ENCODE measurements around the gene PIAS3. TPM values are rescaled to one million over a fixed set of nuclear protein-coding genes. Genes with fewer than 3 reads are reported as not detected.

PIAS3 gene
- total RNA-seq, 1 donor from 2014 or later, result 35.1 TPM

GRCh38 chr1:145885738-145886287 is 26.9 kb upstream of the PIAS3 start, which contains the start of gene ANKRD35:
Gene ANKRD35, minus strand, starts transcription at chr1:145885866. Its CDS starts 108 bp downstream, at chr1:145885758.
- H3K9me3 Mint-ChIP-seq, result no peaks in the 10 kb centered on the region
- peaks cover 19% of the 10 kb centered on the region for H3K4me1 Mint-ChIP-seq
- TF ChIP-seq CTCF (conservative IDR thresholded peaks at IDR 0.05), result no peak
- H3K27ac Mint-ChIP-seq (ENCODE audit: unreplicated experiment), result no peak within 1 kb of the TSS
- DNase-seq (ENCODE audit: low read depth, low spot score), result peak; percentile 73
- peaks cover 63% of the 10 kb centered on the region for H3K27me3 Mint-ChIP-seq (ENCODE audit: low read depth)
- H3K36me3 Mint-ChIP-seq (ENCODE audit: low read depth), result no peaks in the 10 kb centered on the region
- H3K4me3 Mint-ChIP-seq, result peak within 1 kb of the TSS; percentile 91

GRCh38 chr1:145884675-145885074 is 25.8 kb upstream of the PIAS3 start:
- Mint-ChIP-seq H3K4me3 (peak overlapping the region; percentile 91), H3K27ac (ENCODE audit: unreplicated experiment) (no peak overlapping the region), H3K36me3 (ENCODE audit: low read depth) (no peaks in the 10 kb centered on the region), H3K9me3 (no peaks in the 10 kb centered on the region), H3K4me1 (peaks cover 19% of the 10 kb centered on the region), H3K27me3 (ENCODE audit: low read depth) (peaks cover 74% of the 10 kb centered on the region)
- no peak for DNase-seq (ENCODE audit: low read depth, low spot score)
- TF ChIP-seq CTCF (conservative IDR thresholded peaks at IDR 0.05), result no peak

GRCh38 chr1:145879775-145880174 is 20.9 kb upstream of the PIAS3 start:
- no peak overlapping the region for H3K4me3 Mint-ChIP-seq
- no peaks in the 10 kb centered on the region for H3K36me3 Mint-ChIP-seq (ENCODE audit: low read depth)
- no peak overlapping the region for H3K27ac Mint-ChIP-seq (ENCODE audit: unreplicated experiment)
- peaks cover under 1% of the 10 kb centered on the region for H3K4me1 Mint-ChIP-seq
- DNase-seq (ENCODE audit: low read depth, low spot score), result no peak
- peaks cover 60% of the 10 kb centered on the region for H3K27me3 Mint-ChIP-seq (ENCODE audit: low read depth)
- TF ChIP-seq CTCF (conservative IDR thresholded peaks at IDR 0.05), result no peak
- no peaks in the 10 kb centered on the region for H3K9me3 Mint-ChIP-seq

GRCh38 chr1:145878724-145879123 is 19.8 kb upstream of the PIAS3 start:
- Mint-ChIP-seq H3K4me1 (no peaks in the 10 kb centered on the region), H3K27me3 (ENCODE audit: low read depth) (peaks cover 52% of the 10 kb centered on the region), H3K27ac (ENCODE audit: unreplicated experiment) (no peak overlapping the region), H3K9me3 (no peaks in the 10 kb centered on the region), H3K4me3 (no peak overlapping the region), H3K36me3 (ENCODE audit: low read depth) (no peaks in the 10 kb centered on the region)
- DNase-seq (ENCODE audit: low read depth, low spot score), result no peak
- no peak for TF ChIP-seq CTCF (conservative IDR thresholded peaks at IDR 0.05)

- no peaks in the 10 kb centered on the region for H3K9me3 Mint-ChIP-seq
- peaks cover 50% of the 10 kb centered on the region for H3K27me3 Mint-ChIP-seq (ENCODE audit: low read depth)
- no peaks in the 10 kb centered on the region for H3K4me1 Mint-ChIP-seq
- no peak overlapping the region for H3K27ac Mint-ChIP-seq (ENCODE audit: unreplicated experiment)
- TF ChIP-seq CTCF (conservative IDR thresholded peaks at IDR 0.05), result no peak
- no peaks in the 10 kb centered on the region for H3K36me3 Mint-ChIP-seq (ENCODE audit: low read depth)
- DNase-seq (ENCODE audit: low read depth, low spot score), result no peak
- no peak overlapping the region for H3K4me3 Mint-ChIP-seq
These were observed 19.1 kb upstream of the PIAS3 start for GRCh38 chr1:145877923-145878486.

Measured in neural crest cell (in vitro differentiated cells).